GM23338 (cell line): ENCODE data around the gene RPS21. TPM values are rescaled to one million over a fixed set of nuclear protein-coding genes. Genes with fewer than 3 reads are reported as not detected.
A peak's percentile ranks its signal among the peaks of the same experiment; 100 is the strongest.

Source experiments
- ATAC-seq: fragments of 200-7000 bp; cut with Tn5 transposase; 3 replicates; pipeline ENCODE4 v1.9.1; 2020
- DNase-seq: peaks from one replicate; pipeline ENCODE4 v3.0.0-alpha.2; 2015; ENCODE audit warnings: low spot score
- H2AFZ ChIP-seq: fragments of 200-600 bp; sonication (generic); 2 replicates; pipeline ENCODE4 v1.8.0; 2016; ENCODE audit warnings: antibody characterized with exemption, mild to moderate bottlenecking, moderate library complexity
- H3F3A ChIP-seq: fragments of 200-600 bp; sonication (generic); replicated peaks from 2 replicates; pipeline ENCODE4 v1.8.0; 2017; ENCODE audit warnings: antibody characterized with exemption, mixed run types, low read depth
- H3K27ac ChIP-seq: fragments of 200-600 bp; sonication (generic); 2 replicates; pipeline ENCODE4 v1.6.1; 2016; ENCODE audit warnings: low read depth
- H3K27me3 ChIP-seq: fragments of 200-600 bp; sonication (generic); 2 replicates; pipeline ENCODE4 v1.8.0; 2016; ENCODE audit warnings: mild to moderate bottlenecking, mixed run types, moderate library complexity; ENCODE audit not compliant: insufficient read depth
- H3K36me3 ChIP-seq: fragments of 200-600 bp; sonication (generic); 2 replicates; pipeline ENCODE4 v1.8.0; 2016; ENCODE audit warnings: mild to moderate bottlenecking; ENCODE audit not compliant: insufficient read depth
- H3K4me1 ChIP-seq: fragments of 200-600 bp; sonication (generic); 2 replicates; pipeline ENCODE4 v1.8.0; 2016; ENCODE audit warnings: mild to moderate bottlenecking, moderate library complexity; ENCODE audit not compliant: insufficient read depth
- H3K4me2 ChIP-seq: fragments of 200-600 bp; sonication (generic); 2 replicates; pipeline ENCODE4 v1.7.1; 2017; ENCODE audit warnings: mixed run types
- H3K4me3 ChIP-seq: fragments of 200-600 bp; sonication (generic); 2 replicates; pipeline ENCODE4 v1.6.1; 2016; ENCODE audit warnings: mixed run types
- H3K79me2 ChIP-seq: fragments of 200-600 bp; sonication (generic); replicated peaks from 2 replicates; pipeline ENCODE4 v1.8.0; 2017; ENCODE audit warnings: mild to moderate bottlenecking; ENCODE audit not compliant: insufficient read depth
- H3K9me2 ChIP-seq: fragments of 200-600 bp; sonication (generic); 2 replicates; pipeline ENCODE4 v1.8.0; 2017; ENCODE audit not compliant: insufficient read depth
- H4K20me1 ChIP-seq: fragments of 200-600 bp; sonication (generic); replicated peaks from 2 replicates; pipeline ENCODE4 v1.8.0; 2017; ENCODE audit warnings: mild to moderate bottlenecking; ENCODE audit not compliant: insufficient read depth
- H3K27ac Mint-ChIP-seq: 2 replicates; pipeline ENCODE4 v1.8.0; 2020; ENCODE audit warnings: inconsistent platforms, mild to moderate bottlenecking, moderate library complexity, mixed read lengths
- H3K27me3 Mint-ChIP-seq: 3 replicates; pipeline ENCODE4 v1.8.0; 2022; ENCODE audit warnings: low read depth, mild to moderate bottlenecking, moderate library complexity, mixed read lengths, inconsistent platforms; ENCODE audit not compliant: insufficient read depth, poor library complexity
- H3K36me3 Mint-ChIP-seq: 3 replicates; pipeline ENCODE4 v1.8.0; 2021; ENCODE audit warnings: low read depth, mild to moderate bottlenecking, inconsistent platforms, moderate library complexity, mixed read lengths
- H3K4me1 Mint-ChIP-seq: 3 replicates; pipeline ENCODE4 v1.8.0; 2020; ENCODE audit warnings: mild to moderate bottlenecking, inconsistent platforms, mixed read lengths
- H3K4me3 Mint-ChIP-seq: 3 replicates; pipeline ENCODE4 v1.8.0; 2021; ENCODE audit warnings: moderate library complexity, mild to moderate bottlenecking, inconsistent platforms, mixed read lengths
- H3K9me3 Mint-ChIP-seq: 3 replicates; pipeline ENCODE4 v1.8.0; 2020; ENCODE audit warnings: moderate library complexity, mild to moderate bottlenecking, inconsistent platforms, mixed read lengths
- CREB1 ChIP-seq: fragments of 250-450 bp; sonication (Bioruptor Pico); IDR thresholded peaks from 2 replicates; pipeline ENCODE4 v1.5.0; 2020; ENCODE audit warnings: low read depth, mild to moderate bottlenecking, moderate library complexity
- CTCF ChIP-seq, 2 experiments: fragments of 200-600 bp in 1 of 2; sonication (generic) in 1 of 2; conservative IDR thresholded peaks; 2 replicates each; pipeline versions ENCODE4 v1.5.1 to v1.6.1; 2016 to 2017; ENCODE audit warnings: antibody characterized with exemption in 2 of 2, low read depth in 2 of 2, mild to moderate bottlenecking in 2 of 2, moderate library complexity in 1 of 2
- ETS1 ChIP-seq: IDR thresholded peaks from 2 replicates; pipeline ENCODE4 v1.6.1; 2016; ENCODE audit warnings: antibody characterized with exemption
- EZH2 ChIP-seq: fragments of 200-600 bp; sonication (generic); IDR thresholded peaks from one replicate; pipeline ENCODE4 v1.8.0; 2017; ENCODE audit warnings: antibody characterized with exemption, mild to moderate bottlenecking, low read depth; ENCODE audit not compliant: unreplicated experiment
- EZH2phosphoT487 ChIP-seq: fragments of 200-600 bp; sonication (generic); IDR thresholded peaks from one replicate; pipeline ENCODE4 v1.8.1; 2018; ENCODE audit warnings: antibody characterized with exemption; ENCODE audit not compliant: unreplicated experiment
- JUNB ChIP-seq: IDR thresholded peaks from one replicate; pipeline ENCODE4 v1.6.1; 2016; ENCODE audit warnings: antibody characterized with exemption; ENCODE audit not compliant: unreplicated experiment
- NANOG ChIP-seq: IDR thresholded peaks from 2 replicates; pipeline ENCODE4 v1.6.1; 2016; ENCODE audit warnings: antibody characterized with exemption, borderline replicate concordance
- POLR2AphosphoS5 ChIP-seq: IDR thresholded peaks from 2 replicates; pipeline ENCODE4 v1.6.1; 2016; ENCODE audit warnings: antibody characterized with exemption, low read depth
- REST ChIP-seq: IDR thresholded peaks from one replicate; pipeline ENCODE4 v1.6.1; 2018; ENCODE audit warnings: antibody characterized with exemption; ENCODE audit not compliant: unreplicated experiment
- STAT1 ChIP-seq: IDR thresholded peaks from one replicate; pipeline ENCODE4 v1.6.1; 2016; ENCODE audit warnings: antibody characterized with exemption; ENCODE audit not compliant: unreplicated experiment
- ZNF114 ChIP-seq: fragments of 250-450 bp; sonication (Bioruptor Pico); IDR thresholded peaks from 2 replicates; pipeline ENCODE4 v1.5.0; 2020; ENCODE audit warnings: mild to moderate bottlenecking, moderate library complexity
- ZNF462 ChIP-seq: fragments of 250-450 bp; sonication (Bioruptor Pico); IDR thresholded peaks from 2 replicates; pipeline ENCODE4 v1.5.0; 2020; ENCODE audit warnings: mild to moderate bottlenecking, moderate library complexity
- polyA plus RNA-seq: library from polyadenylated mRNA; unstranded; fragments of >200 nt; fragmentation: Nextera tagmentation; extraction: Ambion mirVana; gene quantifications from 2 replicates; pipeline ENCODE4 v1.2.1, GENCODE V29; 2016
- total RNA-seq: library from RNA; depleted of rRNA; stranded (reverse); fragments of >200 nt; shearing (Covaris generic); gene quantifications from 2 replicates; pipeline ENCODE4 v1.2.3, GENCODE V29; 2014

Gene RPS21
- total and polyA plus RNA-seq, 2 experiments from 2014 or later: 759 to 2,298 TPM

GRCh38 chr20:62356589-62357186 lies 30.2 kb upstream of the RPS21 start (continued):
- no peak for TF ChIP-seq EZH2

GRCh38 chr20:62357187-62357667 lies 29.7 kb upstream of the RPS21 start:
- H3K36me3 Mint-ChIP-seq: peaks cover 3% of the 10 kb centered on the region; the same call in 1 of the 3 replicates
- H3K27ac Mint-ChIP-seq: no peak overlapping the region
- Histone ChIP-seq H4K20me1 (peaks cover 12% of the 10 kb centered on the region), H3K27ac (peak overlapping the region; percentile 79; the same call in 1 of the 2 replicates), H3F3A (0 out of 2 replicates have a peak, but pooled peaks cover 3% of the 10 kb centered on the region), H3K79me2 (peaks cover 72% of the 10 kb centered on the region), H3K36me3 (no peaks in the 10 kb centered on the region; the same call in 1 of the 2 replicates), H3K4me1 (peaks cover 36% of the 10 kb centered on the region), H3K9me2 (no peaks in the 10 kb centered on the region), H3K27me3 (no peaks in the 10 kb centered on the region), H3K4me3 (no peak overlapping the region), H3K4me2 (no peak overlapping the region), H2AFZ (no peak overlapping the region)
- H3K9me3 Mint-ChIP-seq: no peaks in the 10 kb centered on the region
- ATAC-seq (no peak), DNase-seq (no peak)
- peaks cover 25% of the 10 kb centered on the region for H3K4me1 Mint-ChIP-seq
- no peak overlapping the region for H3K4me3 Mint-ChIP-seq
- TF ChIP-seq ZNF462: no peak
- TF ChIP-seq ZNF114 (CRISPR knock-in tag): no peak
- no peak for TF ChIP-seq POLR2AphosphoS5
- TF ChIP-seq JUNB: no peak
- no peak for TF ChIP-seq CREB1
- TF ChIP-seq NANOG: no peak
- no peak for TF ChIP-seq EZH2
- TF ChIP-seq REST: no peak
- no peak for TF ChIP-seq CTCF (conservative IDR thresholded peaks at IDR 0.05; ENCODE audit: low read depth in 2 of 2)
- no peak for TF ChIP-seq ETS1
- TF ChIP-seq STAT1: no peak
- TF ChIP-seq EZH2phosphoT487: no peak
- peaks cover 4% of the 10 kb centered on the region for H3K27me3 Mint-ChIP-seq
